HepG2 (cell line): ENCODE measurements around the gene BTG1. TPM values are rescaled to one million over a fixed set of nuclear protein-coding genes. Genes with fewer than 3 reads are reported as not detected.

Source experiments
- ATAC-seq: fragments of 200-7000 bp; cut with Tn5 transposase; 3 replicates; pipeline ENCODE4 v1.9.1; 2020; ENCODE audit warnings: mild to moderate bottlenecking, moderate library complexity
- BruUV-seq: library from RNA; stranded (reverse); fragments of 400-500 nt; replicated peaks from 2 replicates; lab custom pipeline; 2021; lab: Mats Ljungman, UMichigan
- CTCF ChIA-PET: fragments of 300-600 bp; formaldehyde crosslinking; extraction: SDS; loops from one replicate; lab custom pipeline; 2021; ENCODE audit warnings: low total read pairs, inconsistent platforms, low intra/inter-chr PET ratio; lab: Yijun Ruan, JAX
- POLR2A ChIA-PET: fragments of 350-600 bp; sonication (Branson Sonifier 250); formaldehyde crosslinking; loops from one replicate; lab custom pipeline; 2020; ENCODE audit warnings: antibody characterized with exemption, inconsistent platforms; lab: Yijun Ruan, JAX
- DNase-seq: peaks from one replicate; pipeline ENCODE4 v3.0.0-alpha.2; 2015; ENCODE audit warnings: low spot score
- FAIRE-seq: peaks from 3 replicates; lab custom pipeline; 2011; peaks lifted over from hg19 to GRCh38; lab: Jason Lieb, UNC
- H2AFZ ChIP-seq: one replicate; pipeline ENCODE4 v1.6.1; 2011; ENCODE audit warnings: low read length, inconsistent platforms
- H3K27ac ChIP-seq: fragments of 300-600 bp; 3 replicates; pipeline ENCODE4 v1.8.0; 2011; ENCODE audit warnings: mixed run types, mild to moderate bottlenecking, mixed read lengths, low read length, inconsistent platforms; ENCODE audit not compliant: insufficient read depth; ENCODE audit errors: extremely low read length
- H3K27me3 ChIP-seq, 2 experiments: fragments of 200-600 bp in 1 of 2; 2 replicates in 1 of 2; 3 replicates in 1 of 2; pipeline versions ENCODE4 v1.6.0 to v1.8.0; 2011; ENCODE audit warnings: low read length in 2 of 2, mild to moderate bottlenecking in 2 of 2, moderate library complexity in 2 of 2, inconsistent platforms in 1 of 2; ENCODE audit not compliant: insufficient read depth in 2 of 2, control insufficient read depth in 1 of 2
- H3K36me3 ChIP-seq, 2 experiments: fragments of 200-600 bp in 1 of 2; replicated peaks in 1 of 2; 2 replicates in 1 of 2; 3 replicates in 1 of 2; pipeline versions ENCODE4 v1.5.1 to v1.8.0; 2011; ENCODE audit warnings: low read length in 2 of 2, inconsistent platforms in 1 of 2; ENCODE audit not compliant: insufficient read depth in 2 of 2, control insufficient read depth in 1 of 2
- H3K4me1 ChIP-seq: 2 replicates; pipeline ENCODE4 v1.5.1; 2012; ENCODE audit warnings: low read length, inconsistent platforms; ENCODE audit not compliant: insufficient read depth
- H3K4me2 ChIP-seq: 2 replicates; pipeline ENCODE4 v1.6.0; 2011; ENCODE audit warnings: low read depth, low read length, inconsistent platforms
- H3K4me3 ChIP-seq, 3 experiments: fragments of 200-600 bp in 1 of 3; sonication (generic), shearing (Covaris generic) in 1 of 3; replicated peaks in 1 of 3; 2 replicates each; pipeline ENCODE4 v1.5.1; 2011 to 2016; ENCODE audit warnings: low read length in 3 of 3, inconsistent platforms in 2 of 3, low read depth in 2 of 3, mild to moderate bottlenecking in 2 of 3, control low read depth in 1 of 3, mixed read lengths in 1 of 3; ENCODE audit not compliant: insufficient read depth in 1 of 3
- H3K79me2 ChIP-seq: one replicate; pipeline ENCODE4 v1.6.1; 2011; ENCODE audit warnings: low read length, inconsistent platforms; ENCODE audit not compliant: insufficient read depth
- H3K9ac ChIP-seq: 2 replicates; pipeline ENCODE4 v1.6.0; 2011; ENCODE audit warnings: mild to moderate bottlenecking, low read depth, low read length, inconsistent platforms; ENCODE audit not compliant: insufficient read depth
- H3K9me3 ChIP-seq: 2 replicates; pipeline ENCODE4 v1.5.1; 2012; ENCODE audit warnings: mild to moderate bottlenecking, low read length
- H4K20me1 ChIP-seq: 2 replicates; pipeline ENCODE4 v1.6.0; 2011; ENCODE audit warnings: inconsistent platforms, mild to moderate bottlenecking, low read length, moderate library complexity; ENCODE audit not compliant: insufficient read depth
- SP5 ChIP-seq: IDR thresholded peaks from 2 replicates; pipeline ENCODE4 v1.6.1; 2016; ENCODE audit warnings: low read depth, borderline replicate concordance
- ZBTB40 ChIP-seq, 2 experiments: fragments of 450-650 bp in 1 of 2; sonication (generic) in 1 of 2; formaldehyde crosslinking in 1 of 2; IDR thresholded peaks; 2 replicates each; pipeline versions ENCODE4 v1.6.1 to v1.8.0; 2016 to 2022; ENCODE audit warnings: antibody characterized with exemption in 1 of 2, mild to moderate bottlenecking in 1 of 2, missing genetic modification reagents in 1 of 2
- ZNF33A ChIP-seq: sonication (generic); formaldehyde crosslinking; IDR thresholded peaks from 2 replicates; pipeline ENCODE4 v1.5.1; 2020; ENCODE audit warnings: missing genetic modification reagents, mild to moderate bottlenecking, moderate library complexity, borderline replicate concordance
- WGBS: methylation state at CpG from one replicate; pipeline ENCODE4 v1.1.6; 2017; ENCODE audit warnings: low lambda C conversion rate; 5-methylcytosine and 5-hydroxymethylcytosine counted together
- in situ Hi-C: cut with HindIII; loops from 2 replicates; pipeline ENCODE4 v1.10.0; 2017; ENCODE audit warnings: low pct_unique_long_range_greater_than_20kb; ENCODE audit not compliant: extremely low pct_ligation_motif_present
- intact Hi-C: fragments of 100-400 bp; cut with micrococcal nuclease; formaldehyde crosslinking; loops from one replicate; pipeline ENCODE4 v1.10.0; 2022; ENCODE audit not compliant: unreplicated experiment
- polyA plus RNA-seq, 8 experiments: library from polyadenylated mRNA; depleted of rRNA in 3 of 8; stranded (reverse) in 7 of 8; unstranded in 1 of 8; fragments of >200 nt; fragmentation: Illumina TruSeq in 4 of 8; extraction: Trizol in 4 of 8; gene quantifications; 2 replicates each; pipeline versions ENCODE4 v1.2.1 to v1.2.3, GENCODE V29; 2011 to 2016; ENCODE audit warnings: low read depth in 4 of 8, missing spikeins in 1 of 8, mixed read lengths in 1 of 8; ENCODE audit not compliant: insufficient read depth in 1 of 8
- total RNA-seq, 5 experiments: library from RNA; depleted of rRNA; stranded (reverse); fragments of >200 nt; fragmentation: Illumina TruSeq; extraction: Trizol; gene quantifications; 2 replicates each; pipeline ENCODE4 v1.2.3, GENCODE V29; 2016; ENCODE audit warnings: low read depth in 1 of 5

BTG1 gene
- total and polyA plus RNA-seq, 2 of the 13 experiments (the other 11 are each of a cell fraction or from before 2014, with no cell fraction given), result 7.5 to 16.7 TPM

GRCh38 chr12:92132288-92132687, 13.4 kb downstream of the BTG1 start (continued):
- TF ChIP-seq ZBTB40 (IDR thresholded peaks at IDR 0.05), result no peak
- no peak for TF ChIP-seq ZBTB40 (CRISPR knock-in tag; IDR thresholded peaks at IDR 0.05)

GRCh38 chr12:92130999-92131398, 14.6 kb downstream of the BTG1 start:
- no peak for TF ChIP-seq SP5
- TF ChIP-seq ZNF33A (CRISPR knock-in tag), result no peak
- no TSS peak for BruUV-seq
- Histone ChIP-seq H3K4me1 (peaks cover 2% of the 10 kb centered on the region), H3K9ac (no peak overlapping the region), H3K27ac (no peak overlapping the region), H3K4me2 (no peak overlapping the region), H3K36me3 (no peaks in the 10 kb centered on the region), H3K4me3 (no peak overlapping the region), H2AFZ (no peak overlapping the region), H4K20me1 (no peaks in the 10 kb centered on the region), H3K27me3 (no peaks in the 10 kb centered on the region), H3K79me2 (no peaks in the 10 kb centered on the region), H3K9me3 (no peaks in the 10 kb centered on the region)
- ATAC-seq (no peak), FAIRE-seq (no peak), DNase-seq (no peak)
- intact Hi-C loops (no loop called here), in situ Hi-C loops (no loop called here)
- ChIA-PET POLR2A (no interaction called here), CTCF (no interaction called here)
- 97% methylated on average over 4 of the region's 4 CpGs for whole genome bisulfite sequencing
